Esophagus muscularis mucosa (tissue), 3 donors: Measurements from ENCODE around the gene DNAI2.
"Not testable (repeated sequence)": the region's sequence is repeated elsewhere in the genome, so short reads cannot be mapped to it uniquely, and the experiment has no call there.

Experiments used
- CTCF ChIP-seq, 3 experiments: fragments of 200-600 bp in 2 of 3; fragments of 450-650 bp in 1 of 3; sonication (generic) in 2 of 3; IDR thresholded peaks; one replicate each; pipeline ENCODE4 v1.5.1; 2017 to 2019; ENCODE audit warnings: antibody characterized with exemption in 3 of 3, mild to moderate bottlenecking in 2 of 3, moderate library complexity in 1 of 3
- POLR2A ChIP-seq: fragments of 450-650 bp; IDR thresholded peaks from one replicate; pipeline ENCODE4 v1.6.1; 2017; ENCODE audit warnings: antibody characterized with exemption, moderate library complexity, mild to moderate bottlenecking, low read depth
- POLR2AphosphoS5 ChIP-seq, 2 donors: sonication (generic); formaldehyde crosslinking; IDR thresholded peaks; one replicate each; pipeline ENCODE4 v1.6.1; 2017; ENCODE audit warnings: antibody characterized with exemption in 2 of 2

- not testable (repeated sequence) for TF ChIP-seq POLR2A; CTCF (IDR thresholded peaks at IDR 0.05); POLR2AphosphoS5 (IDR thresholded peaks at IDR 0.05)
Measured at GRCh38 chr17:74279617-74280016, 5.6 kb downstream of the DNAI2 start.
